GM19328 (cell line): ENCODE data around the gene CRYBA2.

Source experiments
- ATAC-seq: cut with Tn5 transposase; IDR thresholded peaks from one replicate; pipeline ENCODE4 v1.9.1; 2021; ENCODE audit warnings: mild to moderate bottlenecking, moderate library complexity; ENCODE audit not compliant: unreplicated experiment

The CRYBA2 gene

GRCh38 chr2:219024059-219024458, 30.8 kb upstream of the CRYBA2 start:
- no peak for ATAC-seq

- no peak for ATAC-seq
Measured at GRCh38 chr2:219023045-219023605, 29.9 kb upstream of the CRYBA2 start.

- ATAC-seq: no peak
Measured at GRCh38 chr2:219022616-219023015, 29.4 kb upstream of the CRYBA2 start.

- no peak for ATAC-seq
Measured at GRCh38 chr2:219022041-219022440, 28.8 kb upstream of the CRYBA2 start.

GRCh38 chr2:219021591-219021990, 28.4 kb upstream of the CRYBA2 start:
- ATAC-seq: no peak

GRCh38 chr2:219020604-219021365, 27.6 kb upstream of the CRYBA2 start:
- ATAC-seq: no peak

GRCh38 chr2:219019436-219019835, 26.2 kb upstream of the CRYBA2 start:
- ATAC-seq: no peak

GRCh38 chr2:219018726-219019125, 25.5 kb upstream of the CRYBA2 start:
- no peak for ATAC-seq

GRCh38 chr2:219018286-219018685, 25.1 kb upstream of the CRYBA2 start:
- no peak for ATAC-seq

- no peak for ATAC-seq
Measured at GRCh38 chr2:219017201-219017931, 24.1 kb upstream of the CRYBA2 start.

GRCh38 chr2:219016721-219017120, 23.5 kb upstream of the CRYBA2 start:
- ATAC-seq: no peak

- no peak for ATAC-seq
Measured at GRCh38 chr2:219010873-219011272, 17.7 kb upstream of the CRYBA2 start.

- no peak for ATAC-seq
Measured at GRCh38 chr2:219010162-219010756, 17.0 kb upstream of the CRYBA2 start.

GRCh38 chr2:219009294-219009693, 16.1 kb upstream of the CRYBA2 start:
- no peak for ATAC-seq

- no peak for ATAC-seq
Measured at GRCh38 chr2:219003979-219004378, 10.8 kb upstream of the CRYBA2 start.

GRCh38 chr2:219003267-219003634, 10.0 kb upstream of the CRYBA2 start:
- ATAC-seq: no peak

- no peak for ATAC-seq
Measured at GRCh38 chr2:219002395-219003266, 9.4 kb upstream of the CRYBA2 start.

- no peak for ATAC-seq
Measured at GRCh38 chr2:219001577-219002394, 8.6 kb upstream of the CRYBA2 start.

GRCh38 chr2:219001100-219001576, 7.9 kb upstream of the CRYBA2 start:
- no peak for ATAC-seq

GRCh38 chr2:219000569-219000960, 7.3 kb upstream of the CRYBA2 start:
- no peak for ATAC-seq
